HAP-1 (cell line): ENCODE measurements around the gene ARID3C.

Experiments
- DNase-seq, 2 experiments: peaks; one replicate each; pipeline ENCODE4 v3.0.0-alpha.2; 2016 to 2020; ENCODE audit warnings: low spot score in 2 of 2
- H3K27me3 ChIP-seq: fragments of 250-450 bp; sonication (Bioruptor Pico); 2 replicates; pipeline ENCODE4 v1.5.1; 2020; ENCODE audit warnings: low read depth, mild to moderate bottlenecking, moderate library complexity
- H3K36me3 ChIP-seq: fragments of 250-450 bp; sonication (Bioruptor Pico); replicated peaks from 2 replicates; pipeline ENCODE4 v1.5.1; 2020; ENCODE audit warnings: mild to moderate bottlenecking
- H3K4me1 ChIP-seq: fragments of 250-450 bp; sonication (Bioruptor Pico); 2 replicates; pipeline ENCODE4 v1.5.1; 2020; ENCODE audit warnings: mild to moderate bottlenecking
- H3K4me3 ChIP-seq: fragments of 250-450 bp; sonication (Bioruptor Pico); 2 replicates; pipeline ENCODE4 v1.5.1; 2020; ENCODE audit warnings: mild to moderate bottlenecking, moderate library complexity
- H3K9me3 ChIP-seq: fragments of 250-450 bp; sonication (Bioruptor Pico); 2 replicates; pipeline ENCODE4 v1.5.1; 2020; ENCODE audit warnings: mild to moderate bottlenecking, moderate library complexity
- in situ Hi-C: fragments of 300-500 bp; cut with MboI; formaldehyde crosslinking; loops from 3 replicates; pipeline ENCODE4 v1.14.3; 2020; ENCODE audit warnings: low sequenced_read_pairs, inconsistent platforms, mixed read lengths

ARID3C gene

GRCh38 chr9:34628656-34629490 is at the start of gene ARID3C:
ARID3C (minus strand) TSS chr9:34629066; CDS start chr9:34628014, 1,052 bp downstream.
- Histone ChIP-seq H3K4me3 (no peak within 1 kb of the TSS), H3K36me3 (no peaks in the 10 kb centered on the region), H3K4me1 (no peaks in the 10 kb centered on the region), H3K27me3 (peaks cover 55% of the 10 kb centered on the region), H3K9me3 (no peaks in the 10 kb centered on the region)
- in situ Hi-C loops = no loop called here
- DNase-seq = peak in 1 of 2 experiments; percentile 55

GRCh38 chr9:34675869-34676268 is 47.0 kb upstream of the ARID3C start:
- no peaks in the 10 kb centered on the region for H3K9me3 ChIP-seq
- no peaks in the 10 kb centered on the region for H3K4me1 ChIP-seq
- in situ Hi-C loops = no loop called here
- H3K4me3 ChIP-seq = no peak overlapping the region
- H3K36me3 ChIP-seq = peaks cover under 1% of the 10 kb centered on the region; the same call in 1 of the 2 replicates
- no peak for DNase-seq
- H3K27me3 ChIP-seq = no peaks in the 10 kb centered on the region

- Histone ChIP-seq H3K27me3 (no peaks in the 10 kb centered on the region), H3K4me1 (no peaks in the 10 kb centered on the region), H3K4me3 (no peak overlapping the region), H3K36me3 (no peaks in the 10 kb centered on the region; the same call in 1 of the 2 replicates), H3K9me3 (no peaks in the 10 kb centered on the region)
- in situ Hi-C loops = no loop called here
- peak; percentile 78 to 90 for DNase-seq
Measured at GRCh38 chr9:34675048-34675714, 46.3 kb upstream of the ARID3C start.

GRCh38 chr9:34674440-34674839 is 45.6 kb upstream of the ARID3C start:
- no peaks in the 10 kb centered on the region for H3K27me3 ChIP-seq
- no peak overlapping the region for H3K4me3 ChIP-seq
- no peaks in the 10 kb centered on the region for H3K4me1 ChIP-seq
- no peak for DNase-seq
- H3K36me3 ChIP-seq = no peaks in the 10 kb centered on the region; the same call in 1 of the 2 replicates
- in situ Hi-C loops = no loop called here
- H3K9me3 ChIP-seq = no peaks in the 10 kb centered on the region

- in situ Hi-C loops = no loop called here
- H3K4me1 ChIP-seq = no peaks in the 10 kb centered on the region
- H3K36me3 ChIP-seq = no peaks in the 10 kb centered on the region; the same call in 1 of the 2 replicates
- no peak overlapping the region for H3K4me3 ChIP-seq
- no peaks in the 10 kb centered on the region for H3K27me3 ChIP-seq
- H3K9me3 ChIP-seq = no peaks in the 10 kb centered on the region
- no peak for DNase-seq
Measured at GRCh38 chr9:34671307-34671706, 42.4 kb upstream of the ARID3C start.

- no peaks in the 10 kb centered on the region; the same call in 1 of the 2 replicates for H3K36me3 ChIP-seq
- H3K4me1 ChIP-seq = peaks cover under 1% of the 10 kb centered on the region
- in situ Hi-C loops = no loop called here
- H3K9me3 ChIP-seq = no peaks in the 10 kb centered on the region
- DNase-seq = no peak
- H3K4me3 ChIP-seq = no peak overlapping the region
- no peaks in the 10 kb centered on the region for H3K27me3 ChIP-seq
Measured at GRCh38 chr9:34669809-34670562, 41.1 kb upstream of the ARID3C start.

- in situ Hi-C loops = no loop called here
- no peaks in the 10 kb centered on the region for H3K36me3 ChIP-seq
- no peaks in the 10 kb centered on the region for H3K27me3 ChIP-seq
- peak; percentile 92 to 97 for DNase-seq
- H3K4me3 ChIP-seq = peak overlapping the region; percentile 81
- H3K9me3 ChIP-seq = no peaks in the 10 kb centered on the region
- peaks cover 7% of the 10 kb centered on the region for H3K4me1 ChIP-seq
Measured at GRCh38 chr9:34665381-34666250, 36.8 kb upstream of the ARID3C start.

GRCh38 chr9:34665067-34665380 is 36.2 kb upstream of the ARID3C start:
- no peaks in the 10 kb centered on the region for H3K9me3 ChIP-seq
- peak overlapping the region; percentile 31 for H3K4me3 ChIP-seq
- in situ Hi-C loops = no loop called here
- DNase-seq = no peak
- peaks cover 7% of the 10 kb centered on the region for H3K4me1 ChIP-seq
- no peaks in the 10 kb centered on the region for H3K27me3 ChIP-seq
- no peaks in the 10 kb centered on the region for H3K36me3 ChIP-seq

- H3K27me3 ChIP-seq = no peaks in the 10 kb centered on the region
- no peaks in the 10 kb centered on the region for H3K36me3 ChIP-seq
- peak overlapping the region; percentile 31 for H3K4me3 ChIP-seq
- DNase-seq = peak; percentile 60 to 90
- no peaks in the 10 kb centered on the region for H3K9me3 ChIP-seq
- peaks cover 7% of the 10 kb centered on the region for H3K4me1 ChIP-seq
- in situ Hi-C loops = no loop called here
Measured at GRCh38 chr9:34664281-34665066, 35.6 kb upstream of the ARID3C start.

GRCh38 chr9:34663303-34663605 is 34.4 kb upstream of the ARID3C start:
- Histone ChIP-seq H3K4me1 (peaks cover 7% of the 10 kb centered on the region), H3K27me3 (no peaks in the 10 kb centered on the region), H3K9me3 (no peaks in the 10 kb centered on the region), H3K4me3 (no peak overlapping the region), H3K36me3 (no peaks in the 10 kb centered on the region)
- in situ Hi-C loops = no loop called here
- no peak for DNase-seq

GRCh38 chr9:34662526-34663302 is 33.8 kb upstream of the ARID3C start, which contains the start of gene CCL27:
CCL27 (minus strand) TSS chr9:34662657; CDS start chr9:34662633, 24 bp downstream.
- DNase-seq = no peak

GRCh38 chr9:34659592-34660253 is 30.9 kb upstream of the ARID3C start:
- DNase-seq = no peak
- Histone ChIP-seq H3K9me3 (no peaks in the 10 kb centered on the region), H3K27me3 (no peaks in the 10 kb centered on the region), H3K36me3 (no peaks in the 10 kb centered on the region), H3K4me3 (no peak overlapping the region), H3K4me1 (peaks cover 4% of the 10 kb centered on the region)
- in situ Hi-C loops = no loop called here

More at GRCh38 chr9:34662526-34663302, 33.8 kb upstream of the ARID3C start, which contains the start of gene CCL27:
- Histone ChIP-seq H3K4me3 (no peak within 1 kb of the TSS), H3K36me3 (no peaks in the 10 kb centered on the region), H3K27me3 (no peaks in the 10 kb centered on the region), H3K4me1 (peaks cover 7% of the 10 kb centered on the region), H3K9me3 (no peaks in the 10 kb centered on the region)
- in situ Hi-C loops = no loop called here
